NOMO-1 (cell line): ENCODE data around the gene APLF.
"Not testable (repeated sequence)": the region's sequence is repeated elsewhere in the genome, so short reads cannot be mapped to it uniquely, and the experiment has no call there.

ENCODE experiments used
- DNase-seq, 2 experiments: peaks; one replicate each; lab custom pipeline; 2025; ENCODE audit not compliant: unreplicated experiment in 2 of 2; lab: John Stamatoyannopoulos, UW

The APLF gene

GRCh38 chr2:68472796-68473414 lies 5.5 kb downstream of the APLF start:
- no peak for DNase-seq

DNA sequence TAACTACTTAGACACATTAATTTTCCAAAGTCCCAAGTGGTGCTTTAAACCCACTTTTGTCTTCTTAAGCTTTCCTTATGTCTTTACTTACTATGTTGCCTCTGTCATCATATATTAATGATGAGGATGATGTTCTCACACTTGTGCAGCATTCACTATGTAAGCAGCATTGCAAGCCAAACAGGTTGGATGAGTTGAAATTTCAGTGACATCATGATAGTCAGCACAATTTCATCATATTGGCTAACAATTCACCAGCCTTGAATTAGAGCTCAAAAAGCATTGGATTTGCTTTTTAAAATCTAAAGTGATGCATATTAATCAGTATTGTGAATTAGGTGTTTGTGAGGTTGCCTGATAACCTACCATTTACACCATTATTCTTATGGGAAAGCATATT lies 7.7 kb downstream of the APLF start:
- DNase-seq = no peak

GRCh38 chr2:68475576-68475975 lies 8.2 kb downstream of the APLF start:
- no peak for DNase-seq

- no peak for DNase-seq
Measured at GRCh38 chr2:68476454-68476853, 9.1 kb downstream of the APLF start.

DNA sequence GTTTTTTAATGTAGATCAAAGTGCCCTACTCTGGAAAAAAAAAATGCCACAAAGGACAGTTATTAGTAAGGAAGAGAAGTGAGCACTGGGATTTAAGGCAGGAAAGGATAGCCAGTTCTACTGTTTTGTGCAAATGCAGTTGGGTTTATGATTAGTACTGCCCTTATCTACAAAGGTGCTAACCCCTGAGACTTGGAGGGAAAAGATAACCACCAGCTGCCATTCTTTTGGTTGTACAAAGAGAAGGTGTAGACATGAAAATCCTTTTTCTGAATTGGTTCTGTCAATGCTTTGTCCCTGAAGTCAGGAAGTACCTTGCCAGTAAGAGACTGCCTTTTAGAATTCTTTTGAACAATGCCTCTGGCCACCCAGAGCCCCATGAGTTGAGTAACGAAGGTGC lies 11.3 kb downstream of the APLF start:
- no peak for DNase-seq

DNA sequence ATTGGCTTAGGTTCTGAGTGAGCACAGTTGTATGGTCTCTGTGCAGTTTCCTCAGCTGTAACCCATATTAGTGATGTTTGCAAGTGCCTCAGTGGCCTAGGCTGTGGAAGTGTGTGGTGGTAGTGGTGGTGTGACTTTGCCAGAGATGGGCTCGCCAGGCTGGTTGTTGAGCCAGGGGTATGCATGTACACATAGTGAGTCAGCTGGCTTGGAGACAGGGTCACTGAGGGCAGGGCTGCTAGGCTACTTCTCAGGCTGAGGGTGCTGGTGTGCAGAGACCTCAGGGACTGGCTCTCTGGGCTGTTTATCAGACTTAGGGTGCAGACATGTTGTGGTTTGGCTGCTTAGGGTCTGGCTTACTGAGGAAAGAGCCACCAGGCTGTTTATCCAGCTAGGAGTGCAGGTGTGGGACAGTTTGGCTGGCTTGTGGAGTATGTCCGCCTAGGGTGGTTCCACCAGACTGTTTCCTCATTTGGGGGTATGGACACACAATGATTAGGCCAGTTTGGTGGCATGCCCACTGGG lies 15.0 kb downstream of the APLF start:
- no peak for DNase-seq

DNA sequence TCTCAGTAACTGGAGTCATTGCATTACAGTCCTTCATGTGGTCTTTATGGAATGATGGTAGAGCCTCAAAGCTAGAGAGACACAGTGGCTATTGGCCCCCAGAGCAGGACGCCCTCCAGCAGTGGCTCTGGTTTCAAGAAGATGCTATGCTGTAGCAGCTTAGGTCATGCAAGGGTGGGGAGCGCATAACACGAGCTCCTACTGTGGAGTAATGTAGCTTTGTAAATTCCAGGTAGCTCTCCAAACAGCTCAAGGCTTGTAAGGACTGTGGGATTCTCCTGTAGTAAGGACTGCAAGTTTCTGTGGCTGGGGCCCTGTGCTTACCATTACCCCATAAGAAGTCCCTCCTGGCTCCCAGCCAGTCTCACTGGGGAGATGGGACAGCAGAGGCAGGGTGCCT lies 15.6 kb downstream of the APLF start:
- DNase-seq = no peak

GRCh38 chr2:68487773-68488355 lies 20.5 kb downstream of the APLF start:
- DNase-seq = peak in 1 of 2 experiments; percentile 51

DNA sequence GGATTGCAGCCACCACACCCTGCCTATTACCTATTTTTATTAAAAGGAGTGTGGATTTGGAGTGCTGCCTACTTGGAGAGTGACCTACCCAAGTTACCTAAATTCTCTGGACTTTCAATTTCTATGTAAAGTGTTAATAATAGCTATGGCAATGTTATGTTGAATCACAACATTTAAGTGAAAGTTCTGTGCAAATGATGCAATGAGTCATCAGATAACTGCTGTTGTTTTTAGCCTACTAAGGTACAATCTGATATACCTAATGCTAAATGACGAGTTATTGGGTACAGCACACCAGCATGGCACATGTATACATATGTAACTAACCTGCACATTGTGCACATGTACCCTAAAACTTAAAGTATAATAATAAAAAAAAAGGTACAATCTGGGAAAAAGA lies 21.2 kb downstream of the APLF start:
- DNase-seq = not testable (repeated sequence)

DNA sequence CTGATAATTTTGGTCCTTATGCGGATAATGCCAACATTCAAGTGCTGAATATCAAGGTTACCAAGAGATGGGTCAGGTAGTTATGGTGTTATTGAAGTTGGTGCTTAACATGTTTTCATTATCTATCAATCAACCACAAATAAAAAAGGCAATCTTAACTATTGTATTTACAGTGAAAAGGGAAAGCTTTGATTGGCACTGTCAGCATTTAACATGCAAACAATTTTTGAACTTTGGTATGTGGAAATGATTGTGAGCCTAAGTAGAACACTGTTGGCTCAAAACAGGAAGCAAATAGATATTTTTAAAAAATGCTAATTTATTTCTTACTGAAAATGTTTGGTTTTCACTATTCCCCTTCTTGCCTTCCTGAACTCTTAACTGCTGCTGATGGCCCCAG lies 21.9 kb downstream of the APLF start:
- no peak for DNase-seq

GRCh38 chr2:68491582-68491981 lies 24.2 kb downstream of the APLF start:
- no peak for DNase-seq

- no peak for DNase-seq
Measured at GRCh38 chr2:68499133-68499532, 31.7 kb downstream of the APLF start.

DNA sequence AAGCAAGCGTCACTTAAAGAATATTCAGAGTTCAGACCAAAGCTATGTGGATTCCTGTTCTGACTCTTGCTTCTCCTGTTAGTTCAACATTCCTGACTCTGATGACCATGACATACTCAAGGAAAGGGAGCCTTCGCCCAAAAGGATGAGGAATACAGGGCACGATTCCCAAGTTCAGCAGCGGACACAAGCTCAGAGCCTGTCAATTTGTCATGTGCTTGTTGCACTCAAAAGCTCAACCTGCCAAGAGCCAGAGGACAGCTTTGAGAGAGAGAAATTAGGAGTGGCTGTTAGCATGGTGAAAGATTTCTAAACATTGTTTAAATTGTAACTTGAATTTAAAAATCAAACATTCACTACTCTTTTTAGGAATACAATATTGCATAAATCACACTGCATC lies 33.3 kb downstream of the APLF start:
- DNase-seq = no peak

GRCh38 chr2:68501768-68502167 lies 34.4 kb downstream of the APLF start:
- no peak for DNase-seq

DNA sequence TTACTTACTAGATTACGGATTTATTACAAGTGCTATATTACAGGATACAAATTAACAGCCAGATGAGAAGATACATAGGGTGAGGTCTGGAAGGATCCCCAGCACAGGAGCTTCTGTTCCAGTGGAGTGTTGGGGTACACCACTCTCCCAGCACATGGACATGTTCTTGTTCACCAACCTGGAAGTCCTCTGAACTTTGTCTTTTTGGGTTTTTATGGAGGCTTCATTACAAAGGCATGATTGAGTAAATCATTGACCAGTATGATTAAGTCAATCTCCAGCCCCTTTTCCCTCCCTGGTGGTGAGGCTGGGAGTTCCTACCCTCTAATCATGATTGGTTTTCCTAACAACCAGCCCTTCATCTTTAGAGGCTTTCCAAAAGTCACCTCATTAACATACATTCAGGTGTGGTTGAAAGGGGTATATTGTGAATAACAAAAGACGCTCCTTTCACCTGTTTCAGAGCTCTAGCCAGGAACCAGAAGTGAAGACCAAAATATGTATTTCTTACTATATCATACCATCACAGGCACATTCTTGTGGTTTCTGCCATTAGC lies 38.3 kb downstream of the APLF start:
- DNase-seq = no peak

GRCh38 chr2:68506170-68506569 lies 38.8 kb downstream of the APLF start:
- no peak for DNase-seq

GRCh38 chr2:68512326-68512725 lies 44.9 kb downstream of the APLF start:
- DNase-seq = no peak

GRCh38 chr2:68512966-68513365 lies 45.6 kb downstream of the APLF start:
- no peak for DNase-seq

- DNase-seq = no peak
Measured at GRCh38 chr2:68514316-68514929, 47.0 kb downstream of the APLF start.

- peak in 1 of 2 experiments; percentile 54 for DNase-seq
Measured at GRCh38 chr2:68516051-68516955, 48.9 kb downstream of the APLF start.

DNA sequence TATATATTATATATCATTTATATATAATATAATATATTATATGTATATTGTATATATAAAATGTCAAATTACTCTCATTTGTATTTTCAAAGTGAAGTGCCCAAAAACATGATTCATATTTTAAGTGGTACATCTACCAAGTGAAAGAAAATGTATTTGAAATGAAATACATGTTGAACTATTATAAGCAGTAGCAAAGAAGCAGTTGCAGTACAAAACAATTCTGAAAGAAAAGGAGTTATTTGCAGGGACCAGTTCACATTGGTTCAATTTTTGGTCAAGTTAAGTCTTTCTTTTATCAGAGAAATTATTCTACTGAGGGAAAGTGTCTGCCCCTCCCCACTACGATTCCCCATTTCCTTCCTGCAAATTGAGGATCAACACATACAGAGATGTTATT lies 51.9 kb downstream of the APLF start:
- DNase-seq = peak in 1 of 2 experiments; percentile 52
